MM.1S (cell line): ENCODE results near the gene TKT.

Experiments used
- EZH2 ChIP-seq: fragments of 300-600 bp; sonication (generic); optimal IDR thresholded peaks from 2 replicates; pipeline ENCODE3; 2017; ENCODE audit warnings: low read depth, mild to moderate bottlenecking, antibody characterized with exemption, low read length, mixed read lengths
- TF ChIP-seq, protein P1 (sequence below): fragments of 300-600 bp; sonication (generic); IDR thresholded peaks from 2 replicates; pipeline ENCODE4 v1.5.1; 2016; ENCODE audit warnings: antibody characterized with exemption, low read length, mixed read lengths

DNA sequence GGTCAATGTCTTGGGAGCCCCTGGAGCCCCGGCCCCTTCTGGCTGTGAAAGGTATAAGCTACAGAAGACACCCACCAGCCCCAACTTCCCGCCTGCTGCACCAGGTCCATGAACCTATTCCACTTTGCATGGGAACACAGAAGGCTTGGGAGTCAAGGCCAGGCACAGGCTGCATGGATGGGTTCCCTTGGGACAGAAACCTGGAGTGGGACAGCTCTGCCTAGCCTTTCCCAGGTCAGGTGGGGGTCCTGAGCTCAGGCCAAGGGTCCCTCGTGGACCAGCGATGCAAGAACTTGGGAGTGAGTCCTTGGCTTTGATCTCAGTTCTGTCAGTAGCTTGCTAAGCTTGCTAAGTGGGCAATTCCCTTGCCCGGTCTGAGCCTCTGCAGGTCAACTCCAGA lies 25.0 kb downstream of the TKT start:
- TF ChIP-seq, protein P1, sequence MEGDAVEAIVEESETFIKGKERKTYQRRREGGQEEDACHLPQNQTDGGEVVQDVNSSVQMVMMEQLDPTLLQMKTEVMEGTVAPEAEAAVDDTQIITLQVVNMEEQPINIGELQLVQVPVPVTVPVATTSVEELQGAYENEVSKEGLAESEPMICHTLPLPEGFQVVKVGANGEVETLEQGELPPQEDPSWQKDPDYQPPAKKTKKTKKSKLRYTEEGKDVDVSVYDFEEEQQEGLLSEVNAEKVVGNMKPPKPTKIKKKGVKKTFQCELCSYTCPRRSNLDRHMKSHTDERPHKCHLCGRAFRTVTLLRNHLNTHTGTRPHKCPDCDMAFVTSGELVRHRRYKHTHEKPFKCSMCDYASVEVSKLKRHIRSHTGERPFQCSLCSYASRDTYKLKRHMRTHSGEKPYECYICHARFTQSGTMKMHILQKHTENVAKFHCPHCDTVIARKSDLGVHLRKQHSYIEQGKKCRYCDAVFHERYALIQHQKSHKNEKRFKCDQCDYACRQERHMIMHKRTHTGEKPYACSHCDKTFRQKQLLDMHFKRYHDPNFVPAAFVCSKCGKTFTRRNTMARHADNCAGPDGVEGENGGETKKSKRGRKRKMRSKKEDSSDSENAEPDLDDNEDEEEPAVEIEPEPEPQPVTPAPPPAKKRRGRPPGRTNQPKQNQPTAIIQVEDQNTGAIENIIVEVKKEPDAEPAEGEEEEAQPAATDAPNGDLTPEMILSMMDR, result no peak
- TF ChIP-seq EZH2, result no peak
